Renal cortex interstitium (tissue), 11 donors: ENCODE results near the gene ARHGAP19. TPM values are rescaled to one million over a fixed set of nuclear protein-coding genes. Genes with fewer than 3 reads are reported as not detected.
A peak's percentile ranks its signal among the peaks of the same experiment; 100 is the strongest.

ENCODE experiments used
- DNase-seq, 11 donors: peaks; one replicate each; pipeline ENCODE4 v3.0.0-alpha.2; 2013; ENCODE audit warnings: low read depth in 9 of 11, low spot score in 4 of 11; ENCODE audit errors: extremely low read depth in 1 of 11
- polyA plus RNA-seq, 3 donors: library from polyadenylated mRNA; unstranded; fragments of 120-200 nt; gene quantifications; one replicate each; pipeline ENCODE4 v1.2.1, GENCODE V29; 2013; ENCODE audit not compliant: insufficient read length in 3 of 3

ARHGAP19 gene
- polyA plus RNA-seq, 3 donors: 27.3 to 42.6 (median 28.7) TPM

GRCh38 chr10:97211229-97211628 is 81.2 kb downstream of the ARHGAP19 start:
- no peak for DNase-seq

DNA sequence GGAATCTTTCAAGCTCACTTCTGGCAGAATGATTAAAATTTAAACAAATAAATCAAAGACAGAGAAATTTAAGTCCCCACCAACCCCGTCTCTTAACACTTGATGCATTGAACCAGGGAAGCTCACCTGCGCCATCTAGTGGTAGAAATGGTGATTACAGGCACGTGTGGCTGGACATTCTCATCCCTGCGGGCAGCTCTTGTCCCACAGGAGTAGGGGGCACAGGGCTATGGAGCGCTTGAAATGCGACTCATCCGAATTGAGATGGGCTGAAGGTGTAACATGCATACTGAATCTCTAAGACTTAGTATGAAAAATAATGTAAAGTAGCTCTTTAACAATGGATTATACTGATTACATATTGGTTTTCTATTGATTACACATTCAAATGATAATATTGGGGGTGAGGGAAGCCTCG is 81.9 kb downstream of the ARHGAP19 start:
- peak in 10 of 11 donors; percentile 47 to 73 (median 70) for DNase-seq

- DNase-seq: no peak
Observed at GRCh38 chr10:97207756-97208346, 84.6 kb downstream of the ARHGAP19 start.

DNA sequence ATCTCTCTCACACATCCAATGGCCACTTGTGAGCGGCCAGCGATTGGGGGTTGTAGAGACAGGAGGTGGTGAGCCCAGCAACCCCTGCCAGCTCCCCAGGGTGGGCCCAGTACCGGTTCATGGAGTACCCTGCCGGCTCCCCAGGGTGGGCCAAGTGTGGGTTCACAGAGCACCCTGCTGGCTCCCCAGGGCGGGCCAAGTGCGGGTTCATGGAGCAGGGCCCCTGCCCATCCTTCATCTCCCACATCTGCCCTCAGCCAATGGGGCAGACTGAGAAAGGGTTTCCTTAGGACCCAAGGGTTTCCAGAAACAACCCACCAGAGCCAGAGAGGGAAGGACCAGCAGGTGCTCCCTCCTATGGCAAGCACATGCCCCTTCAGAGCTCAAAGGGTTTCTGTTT is 85.3 kb downstream of the ARHGAP19 start:
- DNase-seq: no peak

DNA sequence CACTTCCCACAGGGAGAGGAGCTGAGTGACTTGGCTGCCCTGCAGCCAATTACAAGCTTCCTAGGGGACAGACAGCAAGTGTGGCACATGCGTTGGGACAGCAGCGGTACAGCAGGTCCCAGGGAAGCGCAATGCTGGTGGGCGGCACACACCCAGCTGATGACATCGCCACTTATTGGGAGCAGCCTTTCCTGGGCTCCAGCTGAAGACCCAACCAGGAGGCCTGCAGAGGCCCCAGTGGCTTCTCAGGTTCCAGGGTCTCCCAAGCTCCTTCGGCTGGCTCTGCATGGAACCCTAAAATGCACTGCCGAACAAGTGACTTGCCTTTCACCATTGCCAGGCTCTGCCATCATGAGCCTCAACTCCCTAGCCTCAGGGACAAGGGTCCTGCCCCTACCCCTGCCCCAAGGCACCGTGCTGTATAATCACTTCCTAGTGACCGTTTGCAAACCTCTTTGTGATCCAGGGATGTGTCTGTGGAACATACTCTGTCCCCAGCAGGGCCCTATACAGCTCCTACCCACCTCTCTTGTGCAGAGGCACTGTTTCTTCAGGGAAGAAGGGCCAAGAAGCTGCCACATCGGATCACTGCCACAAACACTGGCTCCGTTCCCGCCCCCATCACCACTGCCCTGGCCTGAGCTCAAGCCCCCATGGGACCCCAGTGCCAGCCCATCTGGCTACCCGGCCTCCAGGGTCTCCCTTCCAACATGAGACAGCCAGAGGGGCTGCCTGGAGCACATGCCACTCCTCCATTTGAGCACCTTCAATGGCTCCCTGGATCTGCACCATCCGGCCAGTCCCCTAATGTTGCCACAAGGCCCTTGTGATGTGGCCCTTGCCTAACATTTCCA is 87.4 kb downstream of the ARHGAP19 start:
- no peak for DNase-seq

- DNase-seq: no peak
Observed at GRCh38 chr10:97203220-97203619, 89.2 kb downstream of the ARHGAP19 start.

- no peak for DNase-seq
Observed at GRCh38 chr10:97200616-97201015, 91.8 kb downstream of the ARHGAP19 start.

GRCh38 chr10:97199152-97199551 is 93.3 kb downstream of the ARHGAP19 start:
- DNase-seq: no peak

GRCh38 chr10:97197030-97197500 is 95.4 kb downstream of the ARHGAP19 start:
- no peak for DNase-seq

GRCh38 chr10:97196223-97197029 is 96.0 kb downstream of the ARHGAP19 start:
- peak in 4 of 11 donors; percentile 49 to 51 (median 50) for DNase-seq

GRCh38 chr10:97195706-97196222 is 96.7 kb downstream of the ARHGAP19 start:
- DNase-seq: no peak

GRCh38 chr10:97192952-97193435 is 99.4 kb downstream of the ARHGAP19 start:
- no peak for DNase-seq

DNA sequence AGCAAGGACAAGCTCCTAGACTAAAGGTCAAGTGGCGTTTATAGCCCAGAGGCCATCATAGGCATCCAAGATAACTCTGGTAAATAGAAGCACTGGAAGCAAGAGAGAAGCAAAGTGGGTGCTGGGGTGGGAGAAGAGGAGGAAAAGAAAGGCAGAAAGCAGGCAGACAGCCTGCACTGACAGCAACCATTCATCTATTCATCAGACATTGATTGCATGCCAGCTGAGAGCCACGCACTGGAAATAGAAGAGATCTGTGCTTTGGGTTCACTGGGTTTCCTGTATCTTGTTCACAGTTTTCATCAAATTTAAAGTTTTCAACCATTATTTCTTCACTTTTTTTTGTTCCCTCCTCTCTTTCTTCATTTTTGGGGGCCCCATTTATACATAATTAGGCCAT is 102.0 kb downstream of the ARHGAP19 start:
- no peak for DNase-seq

GRCh38 chr10:97188261-97188711 is 104.2 kb downstream of the ARHGAP19 start:
- no peak for DNase-seq

DNA sequence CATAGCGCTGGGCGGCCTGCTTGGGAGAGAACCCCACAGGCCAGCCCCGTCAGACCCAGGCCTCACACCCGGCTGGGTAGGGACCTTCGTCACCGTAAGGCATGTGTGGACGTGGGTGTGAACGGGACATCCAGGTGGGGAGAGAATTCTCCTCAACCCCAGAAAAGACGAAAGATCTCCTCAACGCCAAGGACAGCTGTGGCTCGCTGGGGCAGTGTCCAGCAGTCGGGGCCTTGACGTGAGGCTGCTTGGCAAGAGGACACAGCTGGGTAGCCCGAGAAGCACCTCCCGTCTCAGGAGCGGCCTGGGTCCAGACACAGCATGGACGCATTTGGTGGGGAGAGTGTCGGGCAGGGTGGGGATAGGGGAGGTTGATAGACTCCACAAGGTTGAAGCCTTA is 105.5 kb downstream of the ARHGAP19 start:
- no peak for DNase-seq

DNA sequence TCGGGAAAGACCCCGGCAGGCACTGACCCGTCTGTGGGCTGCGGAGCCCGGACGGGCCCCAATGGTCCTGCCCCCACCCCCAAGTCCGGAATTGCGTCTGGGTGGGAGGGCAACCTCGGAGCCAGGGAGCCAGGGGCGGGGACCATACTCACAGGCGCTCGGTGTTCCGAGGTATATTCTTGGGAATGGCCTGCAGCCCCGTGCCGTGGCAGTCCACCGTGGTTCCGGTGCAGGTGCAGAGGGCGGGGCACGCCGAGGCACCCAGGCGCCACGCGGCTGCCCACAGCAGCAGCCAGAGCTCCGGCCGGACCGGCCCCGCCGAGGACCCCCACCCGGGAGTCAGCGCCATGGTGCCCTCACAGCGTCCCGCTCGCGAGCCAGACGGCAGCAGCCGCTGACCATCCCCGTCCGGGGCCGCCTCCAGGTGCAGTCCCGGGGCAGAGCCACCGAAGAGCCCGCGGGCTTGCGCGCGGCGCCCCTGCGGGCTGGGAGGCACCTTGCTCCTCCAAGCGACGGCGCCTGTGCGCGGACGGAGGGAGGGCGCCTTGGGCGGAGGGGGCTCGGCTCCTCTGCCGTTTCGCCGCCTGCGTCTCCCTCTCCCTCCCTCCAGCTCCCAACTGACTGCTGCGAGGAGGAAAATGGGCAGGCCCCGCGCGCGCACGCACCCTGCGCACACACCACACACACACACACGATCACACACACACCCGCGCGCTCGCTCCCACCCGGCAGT is 106.9 kb downstream of the ARHGAP19 start, which contains the start of gene SLIT1:
SLIT1 (minus strand) TSS at position 634 of the 733 bp plus-strand sequence; CDS start at position 349, 285 bp downstream.
- peak in 1 of 11 donors; percentile 44 for DNase-seq

GRCh38 chr10:97184971-97185325 is 107.5 kb downstream of the ARHGAP19 start:
- DNase-seq: no peak

DNA sequence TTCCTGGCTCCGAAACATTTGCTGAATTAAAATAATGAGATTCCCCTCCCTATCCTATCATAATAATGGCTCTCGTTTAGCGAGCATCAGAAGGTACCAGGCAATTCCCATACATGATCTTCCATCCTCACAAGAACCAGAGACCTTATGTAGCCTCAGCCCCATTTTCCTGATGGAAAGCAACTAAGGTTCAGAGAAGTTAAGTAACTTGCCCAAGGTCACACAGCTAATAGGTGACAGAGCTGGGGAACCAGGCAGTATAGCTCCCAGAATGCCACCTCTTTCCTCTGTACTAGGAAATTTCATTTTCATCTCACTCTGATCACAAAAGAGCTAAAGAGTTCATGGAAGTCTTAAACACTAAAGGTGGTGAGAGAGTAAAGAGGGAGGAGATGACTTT is 109.1 kb downstream of the ARHGAP19 start:
- DNase-seq: no peak
